H7 (cell line): ENCODE measurements around the gene COL18A1. TPM values are rescaled to one million over a fixed set of nuclear protein-coding genes. Genes with fewer than 3 reads are reported as not detected.

ENCODE experiments used
- DNase-seq: peaks from one replicate; pipeline ENCODE4 v3.0.0; 2012
- H3K27me3 ChIP-seq: 2 replicates; pipeline ENCODE4 v1.6.0; 2011; ENCODE audit warnings: mild to moderate bottlenecking, low read length; ENCODE audit not compliant: control insufficient read depth, insufficient read depth
- H3K36me3 ChIP-seq: replicated peaks from 2 replicates; pipeline ENCODE4 v1.5.1; 2011; ENCODE audit warnings: low read length; ENCODE audit not compliant: control insufficient read depth, insufficient read depth
- H3K4me3 ChIP-seq: 2 replicates; pipeline ENCODE4 v1.5.1; 2011; ENCODE audit warnings: low read depth, mild to moderate bottlenecking, control low read depth, low read length, moderate library complexity; ENCODE audit not compliant: insufficient read depth
- total RNA-seq: library from RNA; depleted of rRNA; stranded (reverse); fragments of >200 nt; shearing (Covaris generic); gene quantifications from 2 replicates; pipeline ENCODE4 v1.2.3, GENCODE V29; 2014

COL18A1 gene
- total RNA-seq, 1 experiment from 2014 or later: 328 TPM

- Histone ChIP-seq H3K27me3 (no peaks in the 10 kb centered on the region), H3K4me3 (no peak overlapping the region), H3K36me3 (no peaks in the 10 kb centered on the region)
- DNase-seq: no peak
Measured at GRCh38 chr21:45384656-45385548, 20.1 kb upstream of the COL18A1 start.

- DNase-seq: no peak
- no peak overlapping the region for H3K4me3 ChIP-seq
- no peaks in the 10 kb centered on the region for H3K27me3 ChIP-seq
- H3K36me3 ChIP-seq: no peaks in the 10 kb centered on the region
Measured at GRCh38 chr21:45385549-45386050, 19.4 kb upstream of the COL18A1 start.

GRCh38 chr21:45386336-45386727, 18.6 kb upstream of the COL18A1 start:
- H3K27me3 ChIP-seq: no peaks in the 10 kb centered on the region
- H3K36me3 ChIP-seq: no peaks in the 10 kb centered on the region
- no peak for DNase-seq
- no peak overlapping the region for H3K4me3 ChIP-seq

- no peaks in the 10 kb centered on the region for H3K36me3 ChIP-seq
- no peaks in the 10 kb centered on the region for H3K27me3 ChIP-seq
- no peak for DNase-seq
Measured at GRCh38 chr21:45386728-45387371, 18.1 kb upstream of the COL18A1 start.

GRCh38 chr21:45387506-45387905, 17.5 kb upstream of the COL18A1 start:
- no peaks in the 10 kb centered on the region for H3K36me3 ChIP-seq
- H3K4me3 ChIP-seq: no peak overlapping the region
- no peaks in the 10 kb centered on the region for H3K27me3 ChIP-seq
- no peak for DNase-seq

More at GRCh38 chr21:45386728-45387371, 18.1 kb upstream of the COL18A1 start:
- H3K4me3 ChIP-seq: no peak overlapping the region

- DNase-seq: no peak
- Histone ChIP-seq H3K4me3 (no peak overlapping the region), H3K36me3 (no peaks in the 10 kb centered on the region), H3K27me3 (no peaks in the 10 kb centered on the region)
Measured at GRCh38 chr21:45388011-45388521, 16.9 kb upstream of the COL18A1 start.

- H3K27me3 ChIP-seq: no peaks in the 10 kb centered on the region
- no peak overlapping the region for H3K4me3 ChIP-seq
- H3K36me3 ChIP-seq: no peaks in the 10 kb centered on the region
- DNase-seq: no peak
Measured at GRCh38 chr21:45388611-45389296, 16.2 kb upstream of the COL18A1 start.

GRCh38 chr21:45390121-45390751, 14.7 kb upstream of the COL18A1 start:
- no peak for DNase-seq
- H3K4me3 ChIP-seq: no peak overlapping the region
- H3K36me3 ChIP-seq: no peaks in the 10 kb centered on the region
- no peaks in the 10 kb centered on the region; the same call in 1 of the 2 replicates for H3K27me3 ChIP-seq

- no peaks in the 10 kb centered on the region for H3K36me3 ChIP-seq
- no peak for DNase-seq
- no peaks in the 10 kb centered on the region; the same call in 1 of the 2 replicates for H3K27me3 ChIP-seq
- H3K4me3 ChIP-seq: no peak overlapping the region
Measured at GRCh38 chr21:45390831-45391742, 13.9 kb upstream of the COL18A1 start.

- DNase-seq: no peak
- no peak overlapping the region for H3K4me3 ChIP-seq
Measured at GRCh38 chr21:45391743-45392572, 13.0 kb upstream of the COL18A1 start.

GRCh38 chr21:45392573-45392971, 12.4 kb upstream of the COL18A1 start:
- no peak for DNase-seq
- H3K4me3 ChIP-seq: no peak overlapping the region
- H3K36me3 ChIP-seq: no peaks in the 10 kb centered on the region
- no peaks in the 10 kb centered on the region; the same call in 1 of the 2 replicates for H3K27me3 ChIP-seq

More at GRCh38 chr21:45391743-45392572, 13.0 kb upstream of the COL18A1 start:
- Histone ChIP-seq H3K36me3 (no peaks in the 10 kb centered on the region), H3K27me3 (no peaks in the 10 kb centered on the region; the same call in 1 of the 2 replicates)

GRCh38 chr21:45393021-45393420, 11.9 kb upstream of the COL18A1 start:
- Histone ChIP-seq H3K36me3 (no peaks in the 10 kb centered on the region), H3K4me3 (no peak overlapping the region), H3K27me3 (no peaks in the 10 kb centered on the region; the same call in 1 of the 2 replicates)
- DNase-seq: no peak
